PC-9 (cell line): ENCODE results near the gene PRSS33.

Experiments
- CTCF ChIP-seq: fragments of 200-600 bp; sonication (generic); conservative IDR thresholded peaks from 2 replicates; pipeline ENCODE4 v1.6.1; 2017; ENCODE audit warnings: mixed run types, antibody characterized with exemption, mild to moderate bottlenecking, moderate library complexity
- EZH2 ChIP-seq: fragments of 200-600 bp; sonication (generic); IDR thresholded peaks from 2 replicates; pipeline ENCODE4 v1.8.0; 2017; ENCODE audit warnings: antibody characterized with exemption, low read depth

GRCh38 chr16:2828876-2829430, 41.6 kb upstream of the PRSS33 start:
- TF ChIP-seq CTCF (no peak), EZH2 (no peak)
